Right lung (tissue), 5 donors: ENCODE results near the gene DIPK1B. TPM values are rescaled to one million over a fixed set of nuclear protein-coding genes. Genes with fewer than 3 reads are reported as not detected.
"Not testable (repeated sequence)": the region's sequence is repeated elsewhere in the genome, so short reads cannot be mapped to it uniquely, and the experiment has no call there.

Source experiments
- DNase-seq, 2 donors: peaks; one replicate each; pipeline ENCODE4 v3.0.0-alpha.2; 2013
- polyA plus RNA-seq, 5 donors: library from polyadenylated mRNA; unstranded; fragments of 120-200 nt; gene quantifications; one replicate each; pipeline versions ENCODE4 v1.2.1 to v1.2.3, GENCODE V29; 2013; ENCODE audit warnings: inconsistent platforms in 1 of 5, low replicate concordance in 1 of 5; ENCODE audit not compliant: insufficient read length in 5 of 5, insufficient read depth in 1 of 5

DIPK1B gene
- polyA plus RNA-seq, 5 donors = 22.7 to 47.6 (median 29.8) TPM

DNA sequence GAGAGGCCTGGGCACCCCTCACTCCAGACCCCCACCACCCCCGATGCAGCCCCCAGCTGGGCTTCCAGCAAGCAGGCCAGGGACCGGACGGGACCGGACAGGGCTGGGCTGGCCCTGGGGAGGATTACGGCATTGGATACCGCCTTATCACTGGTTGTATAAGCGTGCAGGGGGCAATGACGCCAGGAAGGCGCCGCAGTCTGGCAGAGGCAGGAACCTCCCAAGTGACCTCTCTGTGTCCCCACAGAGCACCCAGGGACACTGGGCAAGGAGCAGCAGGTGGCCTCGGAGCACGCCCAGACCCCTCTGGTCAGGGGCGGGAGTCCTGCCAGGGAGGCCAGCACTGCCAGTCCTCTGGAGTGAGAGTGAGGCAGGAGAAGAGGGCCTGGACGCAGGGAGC, 52.7 kb downstream of the DIPK1B start:
- no peak for DNase-seq

DNA sequence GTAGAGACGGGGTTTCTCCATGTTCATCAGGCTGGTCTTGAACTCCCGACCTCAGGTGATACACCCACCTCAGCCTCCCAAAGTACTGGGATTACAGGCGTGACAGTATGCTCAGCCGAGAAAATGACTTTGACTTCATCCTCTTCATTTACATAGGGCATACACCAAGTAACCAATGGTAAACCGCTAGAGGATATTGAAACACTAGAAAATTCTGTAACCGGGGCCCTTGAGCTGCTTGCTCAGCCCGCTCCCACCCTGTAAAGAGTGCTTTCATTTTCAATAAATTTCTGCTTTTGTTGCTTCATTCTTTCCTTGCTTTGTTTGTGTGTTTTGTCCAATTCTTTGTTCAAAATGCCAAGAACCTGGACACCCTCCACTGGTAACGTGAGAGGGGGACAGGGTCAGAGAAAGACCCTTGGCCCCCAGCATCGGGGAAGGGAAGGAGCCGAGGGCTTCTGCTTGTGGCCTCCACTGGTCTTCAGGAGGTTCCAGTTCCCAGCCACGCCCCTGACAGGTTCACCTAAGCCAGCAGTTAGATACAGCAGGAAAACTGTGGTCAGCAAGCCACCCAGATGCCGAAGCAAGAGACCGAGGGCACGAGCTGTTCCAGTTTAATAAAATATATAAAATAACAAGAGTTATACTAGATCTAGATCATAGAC, 53.5 kb downstream of the DIPK1B start:
- not testable (repeated sequence) for DNase-seq

DNA sequence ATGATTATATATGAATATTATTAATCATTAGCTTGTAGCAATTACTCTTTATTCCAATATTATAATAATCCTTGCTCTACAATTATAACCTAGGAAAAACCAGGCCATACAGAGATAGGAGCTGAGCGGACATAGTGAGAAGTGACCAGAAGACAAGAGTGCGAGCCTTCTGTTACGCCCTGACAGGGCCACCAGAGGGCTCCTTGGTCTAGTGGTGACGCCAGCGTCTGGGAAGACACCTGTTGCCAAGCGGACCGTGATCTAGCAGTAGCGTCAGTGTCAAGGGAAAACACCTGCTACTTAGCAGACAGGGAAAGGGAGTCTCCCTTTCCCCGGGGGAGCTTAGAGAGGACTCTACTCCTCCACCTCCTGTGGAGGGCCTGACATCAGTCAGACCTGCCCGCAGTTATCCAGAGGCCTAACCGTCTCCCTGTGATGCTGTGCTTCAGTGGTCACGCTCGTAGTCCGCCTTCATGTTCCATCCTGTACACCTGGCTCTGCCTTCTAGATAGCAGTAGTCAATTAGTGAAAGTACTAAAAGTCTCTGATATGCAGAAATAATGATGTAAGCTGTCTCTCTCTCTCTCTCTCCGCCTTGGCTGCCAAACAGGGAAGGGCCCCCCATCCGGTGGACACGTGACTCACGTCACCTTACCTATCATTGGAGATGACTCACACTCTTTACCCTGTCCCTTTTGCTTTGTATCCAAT, 54.2 kb downstream of the DIPK1B start:
- not testable (repeated sequence) for DNase-seq

DNA sequence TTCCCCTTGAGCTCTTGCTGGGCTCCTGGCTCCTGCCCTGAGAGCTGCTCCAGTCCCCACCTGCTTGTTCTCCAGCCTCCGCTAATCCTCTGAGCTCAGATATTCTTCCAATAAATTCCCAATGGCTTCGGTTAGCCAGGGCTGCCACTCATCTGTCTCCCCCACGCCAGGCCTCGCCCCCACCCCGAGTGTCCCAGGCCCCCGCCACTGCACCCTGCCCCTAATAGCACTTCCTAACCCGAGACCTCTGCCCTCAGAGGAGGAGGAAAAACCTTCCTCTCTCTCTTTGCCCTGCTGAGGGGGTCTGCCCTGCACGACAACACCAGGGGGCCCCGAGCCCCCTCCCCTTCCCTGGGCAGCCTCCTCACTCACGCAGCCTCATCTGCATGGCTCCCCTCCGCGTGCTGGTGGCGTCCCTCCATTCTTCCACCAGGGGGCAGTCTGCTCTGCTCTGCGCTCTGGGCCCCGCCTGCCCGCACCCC, 57.4 kb downstream of the DIPK1B start:
- DNase-seq = no peak

DNA sequence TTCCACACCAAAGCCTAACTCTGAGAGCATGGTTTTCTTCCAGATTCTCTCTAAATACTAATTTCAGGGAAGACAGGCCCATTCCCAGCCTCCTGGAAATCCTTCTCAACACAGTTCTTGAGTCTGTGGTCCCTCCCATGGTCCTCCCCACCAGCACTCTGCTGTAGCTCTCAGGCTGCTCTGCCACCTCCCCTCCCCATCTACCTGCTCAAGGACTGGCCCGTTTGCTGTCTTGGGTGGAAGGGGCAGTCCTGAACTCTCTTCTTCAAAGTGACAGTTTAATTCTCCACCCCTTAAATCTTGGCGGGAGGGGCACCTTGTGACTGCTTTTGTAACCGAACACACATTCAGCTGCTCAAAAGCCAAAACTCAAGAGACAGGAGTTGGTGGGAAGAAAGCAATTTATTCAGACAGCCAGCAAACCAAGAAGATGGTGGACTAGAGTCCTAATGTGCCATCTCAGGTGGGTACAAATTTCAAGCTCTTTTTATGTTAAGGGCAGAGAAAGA, 59.6 kb downstream of the DIPK1B start:
- no peak for DNase-seq

DNA sequence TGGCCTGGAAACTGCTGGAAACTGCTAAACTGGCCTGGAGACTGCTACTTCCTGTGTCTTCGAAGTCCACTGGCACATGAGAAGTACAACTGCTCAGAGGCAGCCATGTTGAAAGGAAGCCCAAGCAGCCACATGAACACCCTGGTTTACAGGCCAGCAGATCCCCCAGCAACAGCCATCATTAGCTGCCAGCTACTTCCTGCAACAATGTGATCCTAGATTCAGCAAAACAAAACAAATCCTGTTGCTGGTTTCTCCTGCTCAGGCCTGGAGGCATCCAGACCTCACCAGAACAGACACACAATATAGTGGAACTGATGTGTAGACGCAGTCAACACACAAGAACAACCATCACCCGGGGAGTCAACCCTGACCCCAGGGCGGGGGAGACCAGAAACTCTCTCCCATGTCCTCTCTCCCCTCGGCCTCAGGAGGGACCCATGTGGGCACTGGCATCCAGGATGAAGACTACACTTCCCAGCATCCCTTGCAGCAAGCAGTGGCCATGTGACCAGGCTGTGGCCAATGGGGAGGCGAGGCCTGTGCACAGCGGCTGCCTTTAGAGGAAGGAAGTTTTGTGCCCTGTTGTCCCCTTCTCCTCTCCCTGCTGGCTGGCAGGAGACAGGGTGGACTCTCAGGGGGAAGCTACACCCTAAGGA, 61.1 kb downstream of the DIPK1B start:
- DNase-seq = no peak

Other genes starting within 250 kb of the DIPK1B start
- 10 to 100 TPM; 42.9 to 65.9 (median 52.9) TPM for gene SEC16A, start 229.5 kb upstream of the DIPK1B start, polyA plus RNA-seq
- gene NOTCH1, start 166.5 kb upstream of the DIPK1B start, polyA plus RNA-seq = 10 to 100 TPM; 15.9 to 37.5 (median 27.1) TPM
- 100 to 1,000 TPM in 1 of 5 donors, 10 to 100 TPM in 4; 60.3 to 160 (median 86.2) TPM for gene EGFL7, start 49.7 kb upstream of the DIPK1B start, polyA plus RNA-seq
- gene AGPAT2, start 25.1 kb upstream of the DIPK1B start, polyA plus RNA-seq = 10 to 100 TPM; 23.1 to 55.6 (median 27.8) TPM
- gene LCN10, start 30.4 kb downstream of the DIPK1B start, polyA plus RNA-seq = under 1 TPM; 0.12 to 0.76 (median 0.31) TPM
- not detected for gene LCN6, start 36.0 kb downstream of the DIPK1B start, polyA plus RNA-seq
- gene LCN8, start 45.7 kb downstream of the DIPK1B start, polyA plus RNA-seq = under 1 TPM in 1 of 5 donors, not detected in 4; 0.72 TPM
- 1 to 10 TPM in 1 of 5 donors, under 1 TPM in 4; 0.07 to 2.2 (median 0.10) TPM for gene LCN15, start 51.9 kb downstream of the DIPK1B start, polyA plus RNA-seq
- gene TMEM141, start 78.8 kb downstream of the DIPK1B start, polyA plus RNA-seq = 10 to 100 TPM; 42.6 to 74.3 (median 54.0) TPM
- 10 to 100 TPM in 1 of 5 donors, 1 to 10 TPM in 4; 5.9 to 10.6 (median 7.7) TPM for gene CCDC183, start 83.8 kb downstream of the DIPK1B start, polyA plus RNA-seq
- gene RABL6, start 95.4 kb downstream of the DIPK1B start, polyA plus RNA-seq = 10 to 100 TPM; 46.3 to 79.6 (median 54.0) TPM
- 1 to 10 TPM in 3 of 5 donors, under 1 TPM in 2; 0.56 to 1.9 (median 1.1) TPM for gene AJM1, start 129.9 kb downstream of the DIPK1B start, polyA plus RNA-seq
- 100 to 1,000 TPM in 1 of 5 donors, 10 to 100 TPM in 4; 57.7 to 161 (median 84.7) TPM for gene PHPT1, start 136.8 kb downstream of the DIPK1B start, polyA plus RNA-seq
- gene MAMDC4, start 139.8 kb downstream of the DIPK1B start, polyA plus RNA-seq = 1 to 10 TPM; 4.5 to 9.5 (median 6.7) TPM
- 100 to 1,000 TPM; 326 to 525 (median 367) TPM for gene EDF1, start 153.7 kb downstream of the DIPK1B start, polyA plus RNA-seq
- gene TRAF2, start 173.9 kb downstream of the DIPK1B start, polyA plus RNA-seq = 10 to 100 TPM; 10.8 to 16.5 (median 13.9) TPM
- gene FBXW5, start 232.2 kb downstream of the DIPK1B start, polyA plus RNA-seq = 10 to 100 TPM; 28.1 to 74.7 (median 42.7) TPM
- gene C8G, start 232.7 kb downstream of the DIPK1B start, polyA plus RNA-seq = under 1 TPM in 4 of 5 donors, not detected in 1; 0.33 to 0.78 (median 0.41) TPM
- 10 to 100 TPM in 3 of 5 donors, 1 to 10 TPM in 2; 9.1 to 25.3 (median 21.1) TPM for gene LCN12, start 239.7 kb downstream of the DIPK1B start, polyA plus RNA-seq